Measurements from ENCODE around the gene ATP6V0D1. TPM values are rescaled to one million over a fixed set of nuclear protein-coding genes. Genes with fewer than 3 reads are reported as not detected.

ATP6V0D1 gene
- total and polyA plus RNA-seq, 7 donors, result 60.2 to 104 (median 85.3) TPM

- Histone ChIP-seq H3K27me3 (ENCODE audit: insufficient read depth in 3 of 3, low read length in 2 of 3) (no peaks in the 10 kb centered on the region), H3K4me1 (peaks cover 6% of the 10 kb centered on the region), H3K4me3 (peak overlapping the region; percentile 62), H3K27ac (peak overlapping the region; percentile 60), H3K9me3 (no peaks in the 10 kb centered on the region), H3K36me3 (ENCODE audit: insufficient read depth in 1 of 2, low read depth in 1 of 2) (no peaks in the 10 kb centered on the region)
- peak; percentile 14 to 38 (median 32) for ATAC-seq
- TF ChIP-seq CTCF (IDR thresholded peaks at IDR 0.05), result no peak
- intact Hi-C loops (cut with DNase I), result no loop called here
- 2 to 4% (median 3%) methylated on average over 33 to 53 of the region's 53 CpGs for WGBS, 3 donors
- DNase-seq, result no peak
Measured at GRCh38 chr16:67430504-67430976, 50.4 kb downstream of the ATP6V0D1 start.

GRCh38 chr16:67429799-67430503, 51.0 kb downstream of the ATP6V0D1 start:
- Histone ChIP-seq H3K27ac (peak overlapping the region; percentile 60), H3K36me3 (ENCODE audit: insufficient read depth in 1 of 2, low read depth in 1 of 2) (no peaks in the 10 kb centered on the region), H3K4me3 (peak overlapping the region; percentile 62), H3K4me1 (peaks cover 6% of the 10 kb centered on the region), H3K9me3 (no peaks in the 10 kb centered on the region), H3K27me3 (ENCODE audit: insufficient read depth in 3 of 3, low read length in 2 of 3) (no peaks in the 10 kb centered on the region)
- no peak for TF ChIP-seq CTCF (IDR thresholded peaks at IDR 0.05)
- DNase-seq (no peak), ATAC-seq (no peak)
- intact Hi-C loops (cut with DNase I), result loop anchor here (2.0 to 5.0 kb wide), 3 partner anchors 35 to 87 kb away; no protein-coding TSS in a partner anchor
- 44 to 52% (median 45%) methylated on average over 13 of the region's 13 CpGs for WGBS, 3 donors

DNA sequence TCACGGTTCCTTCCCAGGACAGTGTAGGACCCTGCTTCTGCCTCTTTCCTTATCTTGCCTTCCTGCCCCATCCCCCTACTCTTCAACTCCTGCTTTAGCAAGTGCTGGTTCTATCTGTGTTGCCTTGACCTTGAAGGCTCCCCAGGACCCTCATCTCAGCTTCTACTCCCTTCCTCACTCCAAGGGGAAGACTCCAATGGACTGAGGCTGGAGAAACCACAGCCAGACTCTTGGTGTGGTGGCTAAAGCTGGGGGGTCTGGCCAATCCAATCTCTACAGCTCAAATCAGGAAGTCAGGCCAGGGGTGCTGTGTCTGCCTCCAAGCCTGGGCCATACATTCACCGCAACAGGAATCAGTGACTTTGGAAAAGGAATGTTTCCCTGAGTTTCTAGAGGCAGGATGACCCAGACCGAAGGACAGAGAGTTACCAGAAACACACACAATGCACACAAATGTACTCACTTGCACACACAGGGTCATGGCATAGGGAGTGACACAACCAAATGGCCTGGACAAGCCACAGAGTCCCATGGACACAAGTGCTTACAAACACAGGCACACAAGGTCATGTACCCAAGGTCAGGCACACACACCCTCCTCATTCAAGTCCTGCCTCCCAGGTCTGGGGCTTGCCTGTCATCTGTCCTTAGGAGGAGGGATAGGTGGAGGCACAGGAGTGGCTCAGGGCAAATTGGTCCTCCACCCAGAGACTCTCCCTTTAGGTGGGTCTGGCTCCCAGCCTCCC, 51.7 kb downstream of the ATP6V0D1 start:
- no peaks in the 10 kb centered on the region for H3K27me3 ChIP-seq (ENCODE audit: insufficient read depth in 3 of 3, low read length in 2 of 3)
- H3K36me3 ChIP-seq (ENCODE audit: insufficient read depth in 1 of 2, low read depth in 1 of 2), result no peaks in the 10 kb centered on the region
- no peak overlapping the region for H3K4me3 ChIP-seq
- H3K9me3 ChIP-seq, result no peaks in the 10 kb centered on the region
- intact Hi-C loops (cut with DNase I), result loop anchor here (2.0 to 5.0 kb wide), 3 partner anchors 36 to 88 kb away; no protein-coding TSS in a partner anchor
- no peak for TF ChIP-seq CTCF (IDR thresholded peaks at IDR 0.05)
- WGBS, 3 donors, result 81 to 98% (median 97%) methylated on average over 3 of the region's 3 CpGs
- H3K4me1 ChIP-seq, result peaks cover 6% of the 10 kb centered on the region
- DNase-seq, result no peak
- no peak for ATAC-seq
- H3K27ac ChIP-seq, result no peak overlapping the region

DNA sequence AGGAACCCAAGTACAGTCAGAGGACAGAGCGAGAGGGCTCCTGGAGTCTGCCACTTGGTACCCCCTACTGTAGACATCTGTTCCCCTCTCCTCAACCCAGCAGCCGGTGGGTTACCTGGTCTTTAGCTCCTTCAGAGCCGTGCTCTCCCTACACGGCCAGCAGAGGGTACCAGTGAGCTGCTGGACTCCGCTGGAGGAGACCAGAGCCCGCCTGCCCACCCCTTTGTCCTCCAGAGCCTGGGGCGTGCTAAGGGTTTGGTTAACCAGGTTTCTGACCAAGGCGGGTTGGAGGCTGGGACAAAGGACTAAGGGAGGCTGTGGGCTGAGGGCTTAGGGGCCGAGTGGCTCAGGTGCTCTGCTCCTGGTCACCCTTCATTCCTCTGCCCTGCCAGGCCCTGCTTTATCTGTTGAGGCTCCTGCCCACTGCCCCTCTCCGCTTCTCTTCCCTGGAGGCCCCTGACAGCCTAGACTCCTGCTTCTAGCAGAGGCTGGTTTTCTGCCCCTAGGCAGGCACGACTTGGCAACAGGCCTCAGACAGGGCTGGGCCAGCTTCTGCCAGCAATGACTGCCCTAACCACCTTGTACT, 52.7 kb downstream of the ATP6V0D1 start:
- no peaks in the 10 kb centered on the region for H3K27me3 ChIP-seq (ENCODE audit: insufficient read depth in 3 of 3, low read length in 2 of 3)
- no peaks in the 10 kb centered on the region for H3K36me3 ChIP-seq (ENCODE audit: insufficient read depth in 1 of 2, low read depth in 1 of 2)
- no peaks in the 10 kb centered on the region for H3K9me3 ChIP-seq
- ATAC-seq (peak; percentile 75 to 83 (median 80)), DNase-seq (peak; percentile 74 to 88)
- H3K4me1 ChIP-seq, result peaks cover 6% of the 10 kb centered on the region
- peak; percentile 89 for TF ChIP-seq CTCF (IDR thresholded peaks at IDR 0.05)
- 26 to 34% (median 31%) methylated on average over 11 of the region's 11 CpGs for WGBS, 3 donors
- no peak overlapping the region for H3K4me3 ChIP-seq
- intact Hi-C loops (cut with DNase I), result loop anchor here (2.0 to 5.0 kb wide), 3 partner anchors 37 to 89 kb away; no protein-coding TSS in a partner anchor
- no peak overlapping the region for H3K27ac ChIP-seq

Measured in psoas muscle (tissue), 8 donors.